Natural killer cell (primary cell): ENCODE data around the gene TMEM163. TPM values are rescaled to one million over a fixed set of nuclear protein-coding genes. Genes with fewer than 3 reads are reported as not detected.

Experiments
- ATAC-seq, 3 donors: fragments of 150-1000 bp in 2 of 3; fragments of 200-7000 bp in 1 of 3; cut with Tn5 transposase; 1 replicate in 1 of 3; 2 replicates in 2 of 3; pipeline ENCODE4 v1.10.0; 2021; ENCODE audit warnings: mild to moderate bottlenecking in 2 of 3, moderate library complexity in 2 of 3
- DNase-seq, 2 donors: peaks; one replicate each; pipeline versions ENCODE4 v3.0.0 to v3.0.0-alpha.2; 2013 to 2021; ENCODE audit warnings: mixed read lengths in 1 of 2
- H3K27ac ChIP-seq: one replicate; pipeline ENCODE4 v1.5.1; 2013; ENCODE audit warnings: mild to moderate bottlenecking, low read length
- H3K27me3 ChIP-seq: one replicate; pipeline ENCODE4 v1.6.1; 2013; ENCODE audit warnings: low read length; ENCODE audit not compliant: control insufficient read depth, insufficient read depth
- H3K36me3 ChIP-seq: one replicate; pipeline ENCODE4 v1.6.1; 2013; ENCODE audit warnings: low read length; ENCODE audit not compliant: control insufficient read depth, insufficient read depth
- H3K4me1 ChIP-seq: one replicate; pipeline ENCODE4 v1.6.1; 2013; ENCODE audit warnings: low read length; ENCODE audit not compliant: control insufficient read depth, insufficient read depth
- H3K4me3 ChIP-seq: one replicate; pipeline ENCODE4 v1.5.1; 2013; ENCODE audit warnings: low read length
- H3K9me3 ChIP-seq: one replicate; pipeline ENCODE4 v1.6.1; 2013; ENCODE audit warnings: low read length; ENCODE audit not compliant: control insufficient read depth, insufficient read depth
- H3K27ac Mint-ChIP-seq, 2 donors: one replicate each; pipeline ENCODE4 v1.8.0; 2022; ENCODE audit warnings: mild to moderate bottlenecking in 2 of 2, mixed read lengths in 2 of 2, moderate library complexity in 1 of 2
- H3K27me3 Mint-ChIP-seq, 2 donors: one replicate each; pipeline ENCODE4 v1.8.0; 2022; ENCODE audit warnings: low read depth in 2 of 2, mixed read lengths in 2 of 2
- H3K36me3 Mint-ChIP-seq: one replicate; pipeline ENCODE4 v1.8.0; 2022; ENCODE audit warnings: mixed read lengths
- H3K4me1 Mint-ChIP-seq, 2 donors: one replicate each; pipeline ENCODE4 v1.8.0; 2022; ENCODE audit warnings: mixed read lengths in 2 of 2
- H3K4me3 Mint-ChIP-seq: one replicate; pipeline ENCODE4 v1.8.0; 2022; ENCODE audit warnings: mild to moderate bottlenecking, moderate library complexity, mixed read lengths
- H3K9me3 Mint-ChIP-seq, 2 donors: one replicate each; pipeline ENCODE4 v1.8.0; 2022; ENCODE audit warnings: mixed read lengths in 2 of 2
- CTCF ChIP-seq: fragments of 200-600 bp; IDR thresholded peaks from one replicate; pipeline ENCODE4 v1.8.0; 2022; ENCODE audit warnings: antibody characterized with exemption
- WGBS: methylation state at CpG from one replicate; pipeline ENCODE4 v1.1.7; 2013; ENCODE audit warnings: missing lambda C conversion rate; ENCODE audit not compliant: insufficient coverage; 5-methylcytosine and 5-hydroxymethylcytosine counted together
- intact Hi-C: fragments of 100-400 bp; cut with micrococcal nuclease; formaldehyde crosslinking; loops from one replicate; pipeline ENCODE4 v1.14.2; 2022
- total RNA-seq, 4 donors: library from RNA; stranded (reverse); fragments of 120-200 nt in 1 of 4; gene quantifications; one replicate each; pipeline versions ENCODE4 v1.2.3 to v1.2.4, GENCODE V29; 2013 to 2022

Gene TMEM163
- total RNA-seq, 3 donors from 2014 or later (not counting 1 experiment from before 2014, with no cell fraction given), result 6.8 to 11.6 (median 10.3) TPM

GRCh38 chr2:134611316-134611715, 107.5 kb downstream of the TMEM163 start:
- intact Hi-C loops, result no loop called here

GRCh38 chr2:134610871-134611270, 107.9 kb downstream of the TMEM163 start:
- Histone ChIP-seq H3K4me3 (no peak overlapping the region), H3K4me1 (no peaks in the 10 kb centered on the region), H3K27ac (no peak overlapping the region), H3K9me3 (peaks cover 5% of the 10 kb centered on the region), H3K36me3 (no peaks in the 10 kb centered on the region), H3K27me3 (no peaks in the 10 kb centered on the region)
- H3K27ac Mint-ChIP-seq, result no peak overlapping the region
- DNase-seq (no peak), ATAC-seq (no peak)
- H3K4me3 Mint-ChIP-seq, result no peak overlapping the region
- peaks cover 7 to 16% of the 10 kb centered on the region in 2 donors for H3K9me3 Mint-ChIP-seq
- peaks cover 33% of the 10 kb centered on the region for H3K36me3 Mint-ChIP-seq
- H3K27me3 Mint-ChIP-seq, result no peaks in the 10 kb centered on the region
- intact Hi-C loops, result no loop called here
- no peak for TF ChIP-seq CTCF
- H3K4me1 Mint-ChIP-seq, result peaks cover 0 to 9% of the 10 kb centered on the region in 2 donors
- 86% methylated on average over 2 of the region's 2 CpGs for WGBS

More at GRCh38 chr2:134611316-134611715, 107.5 kb downstream of the TMEM163 start:
- H3K9me3 Mint-ChIP-seq, result peaks cover 7 to 16% of the 10 kb centered on the region in 2 donors
- no peaks in the 10 kb centered on the region for H3K27me3 Mint-ChIP-seq
- no peaks in the 10 kb centered on the region for H3K4me1 ChIP-seq
- no peak for DNase-seq
- peaks cover 33% of the 10 kb centered on the region for H3K36me3 Mint-ChIP-seq
- no peak overlapping the region for H3K27ac Mint-ChIP-seq
- no peak overlapping the region for H3K4me3 Mint-ChIP-seq
- 100% methylated on average over 1 of the region's 1 CpG for WGBS
- no peak overlapping the region for H3K27ac ChIP-seq
- peaks cover 0 to 9% of the 10 kb centered on the region in 2 donors for H3K4me1 Mint-ChIP-seq
- no peak overlapping the region for H3K4me3 ChIP-seq
- no peaks in the 10 kb centered on the region for H3K36me3 ChIP-seq
- no peaks in the 10 kb centered on the region for H3K27me3 ChIP-seq
- no peak for ATAC-seq
- H3K9me3 ChIP-seq, result peaks cover 5% of the 10 kb centered on the region
- TF ChIP-seq CTCF, result no peak

GRCh38 chr2:134609924-134610513, 108.8 kb downstream of the TMEM163 start:
- 95% methylated on average over 8 of the region's 8 CpGs for WGBS
- DNase-seq, result no peak

More at GRCh38 chr2:134609924-134610513, 108.8 kb downstream of the TMEM163 start:
- H3K27me3 Mint-ChIP-seq, result no peaks in the 10 kb centered on the region
- H3K4me3 Mint-ChIP-seq, result no peak overlapping the region
- H3K4me1 ChIP-seq, result no peaks in the 10 kb centered on the region
- H3K36me3 Mint-ChIP-seq, result peaks cover 33% of the 10 kb centered on the region
- H3K27ac Mint-ChIP-seq, result peak overlapping the region in 1 of 2 donors; percentile 45
- no peak for ATAC-seq
- peaks cover 7 to 16% of the 10 kb centered on the region in 2 donors for H3K9me3 Mint-ChIP-seq
- H3K27ac ChIP-seq, result no peak overlapping the region
- no peak for TF ChIP-seq CTCF
- intact Hi-C loops, result no loop called here
- H3K4me1 Mint-ChIP-seq, result peaks cover 0 to 6% of the 10 kb centered on the region in 2 donors
- no peaks in the 10 kb centered on the region for H3K36me3 ChIP-seq
- H3K27me3 ChIP-seq, result no peaks in the 10 kb centered on the region
- peaks cover 5% of the 10 kb centered on the region for H3K9me3 ChIP-seq
- no peak overlapping the region for H3K4me3 ChIP-seq
